HL-60 (cell line): Measurements from ENCODE around the gene USB1.
A peak's percentile ranks its signal among the peaks of the same experiment; 100 is the strongest.

ENCODE experiments used
- DNase-seq, 2 experiments: peaks; one replicate each; pipeline ENCODE4 v3.0.0-alpha.2; 2010 to 2020; ENCODE audit warnings: low read depth in 1 of 2, low spot score in 1 of 2
- H3K27ac ChIP-seq: fragments of 250-450 bp; sonication (Bioruptor Pico); replicated peaks from 2 replicates; pipeline ENCODE4 v1.5.1; 2020; ENCODE audit warnings: mild to moderate bottlenecking, moderate library complexity
- H3K27me3 ChIP-seq: fragments of 250-450 bp; sonication (Bioruptor Pico); 2 replicates; pipeline ENCODE4 v1.5.1; 2021; ENCODE audit warnings: mild to moderate bottlenecking, moderate library complexity; ENCODE audit not compliant: insufficient read depth, poor library complexity, severe bottlenecking
- H3K4me3 ChIP-seq: replicated peaks from 2 replicates; pipeline ENCODE4 v1.5.1; 2011; ENCODE audit warnings: mild to moderate bottlenecking, control low read depth, low read length; ENCODE audit not compliant: insufficient read depth
- GABPA ChIP-seq: IDR thresholded peaks from 2 replicates; pipeline ENCODE4 v1.6.1; 2012; ENCODE audit warnings: low read depth
- POLR2AphosphoS5 ChIP-seq: IDR thresholded peaks from 2 replicates; pipeline ENCODE4 v1.6.1; 2012; ENCODE audit warnings: low read depth
- SPI1 ChIP-seq: IDR thresholded peaks from 2 replicates; pipeline ENCODE4 v1.6.1; 2012; ENCODE audit warnings: low read depth, mild to moderate bottlenecking, borderline replicate concordance
- TF ChIP-seq, protein P1 (sequence below): IDR thresholded peaks from 2 replicates; pipeline ENCODE4 v1.6.1; 2012; ENCODE audit warnings: low read depth; ENCODE audit not compliant: insufficient replicate concordance
- TF ChIP-seq, protein P2 (sequence below): IDR thresholded peaks from one replicate; pipeline ENCODE4 v1.5.1; 2011; ENCODE audit warnings: low read length, control low read depth, inconsistent platforms; ENCODE audit not compliant: insufficient read depth

Gene USB1

DNA sequence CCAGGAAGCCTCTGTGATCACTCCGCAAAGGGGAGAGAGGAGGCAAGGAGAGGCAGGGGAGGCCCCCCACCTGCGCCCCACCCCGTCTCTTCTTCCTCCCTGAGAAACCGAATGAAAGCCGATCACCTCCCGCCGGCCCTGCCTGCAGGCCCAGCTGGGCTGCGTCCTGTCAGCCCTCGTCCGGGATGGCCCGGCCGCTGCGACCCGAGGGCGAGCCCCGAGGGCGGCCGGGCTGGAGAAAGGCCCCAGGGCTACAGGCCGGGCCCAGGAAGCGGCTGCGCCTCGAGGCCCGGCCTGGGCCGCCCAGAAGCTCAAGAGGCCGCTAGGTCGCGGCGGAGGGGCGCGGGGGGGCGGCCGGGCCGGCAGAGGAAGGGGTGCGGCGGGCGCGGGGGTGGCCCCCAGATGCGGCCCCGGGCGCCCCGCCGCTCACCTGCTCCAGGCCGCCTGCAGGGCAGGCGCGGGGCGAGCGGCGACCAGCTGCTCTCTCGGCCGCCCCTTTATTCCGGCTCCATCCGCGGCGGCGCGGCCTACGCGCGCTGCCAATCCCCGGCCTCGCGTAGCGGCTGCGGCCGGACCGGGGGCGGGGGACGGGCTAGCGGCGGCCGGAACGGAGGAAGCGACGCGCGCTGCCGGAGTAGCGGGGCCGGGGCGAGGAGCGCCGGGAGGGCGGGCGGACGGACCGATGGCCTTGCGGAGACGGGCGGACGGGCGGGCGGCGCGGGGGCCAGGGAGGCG is 1.1 kb upstream of the USB1 start, which contains the start of gene ZNF319:
ZNF319 (minus strand) TSS at position 702 of the 735 bp plus-strand sequence. CDS start 2,407 bp downstream, outside the sequence.
- no peaks in the 10 kb centered on the region for H3K27me3 ChIP-seq
- H3K27ac ChIP-seq: peak within 1 kb of the TSS; percentile 79
- peak within 1 kb of the TSS; percentile 85 for H3K4me3 ChIP-seq
- no peak for DNase-seq
- TF ChIP-seq GABPA (no peak), SPI1 (no peak)
- TF ChIP-seq, protein P1, sequence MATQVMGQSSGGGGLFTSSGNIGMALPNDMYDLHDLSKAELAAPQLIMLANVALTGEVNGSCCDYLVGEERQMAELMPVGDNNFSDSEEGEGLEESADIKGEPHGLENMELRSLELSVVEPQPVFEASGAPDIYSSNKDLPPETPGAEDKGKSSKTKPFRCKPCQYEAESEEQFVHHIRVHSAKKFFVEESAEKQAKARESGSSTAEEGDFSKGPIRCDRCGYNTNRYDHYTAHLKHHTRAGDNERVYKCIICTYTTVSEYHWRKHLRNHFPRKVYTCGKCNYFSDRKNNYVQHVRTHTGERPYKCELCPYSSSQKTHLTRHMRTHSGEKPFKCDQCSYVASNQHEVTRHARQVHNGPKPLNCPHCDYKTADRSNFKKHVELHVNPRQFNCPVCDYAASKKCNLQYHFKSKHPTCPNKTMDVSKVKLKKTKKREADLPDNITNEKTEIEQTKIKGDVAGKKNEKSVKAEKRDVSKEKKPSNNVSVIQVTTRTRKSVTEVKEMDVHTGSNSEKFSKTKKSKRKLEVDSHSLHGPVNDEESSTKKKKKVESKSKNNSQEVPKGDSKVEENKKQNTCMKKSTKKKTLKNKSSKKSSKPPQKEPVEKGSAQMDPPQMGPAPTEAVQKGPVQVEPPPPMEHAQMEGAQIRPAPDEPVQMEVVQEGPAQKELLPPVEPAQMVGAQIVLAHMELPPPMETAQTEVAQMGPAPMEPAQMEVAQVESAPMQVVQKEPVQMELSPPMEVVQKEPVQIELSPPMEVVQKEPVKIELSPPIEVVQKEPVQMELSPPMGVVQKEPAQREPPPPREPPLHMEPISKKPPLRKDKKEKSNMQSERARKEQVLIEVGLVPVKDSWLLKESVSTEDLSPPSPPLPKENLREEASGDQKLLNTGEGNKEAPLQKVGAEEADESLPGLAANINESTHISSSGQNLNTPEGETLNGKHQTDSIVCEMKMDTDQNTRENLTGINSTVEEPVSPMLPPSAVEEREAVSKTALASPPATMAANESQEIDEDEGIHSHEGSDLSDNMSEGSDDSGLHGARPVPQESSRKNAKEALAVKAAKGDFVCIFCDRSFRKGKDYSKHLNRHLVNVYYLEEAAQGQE: no peak
- TF ChIP-seq, protein P2, sequence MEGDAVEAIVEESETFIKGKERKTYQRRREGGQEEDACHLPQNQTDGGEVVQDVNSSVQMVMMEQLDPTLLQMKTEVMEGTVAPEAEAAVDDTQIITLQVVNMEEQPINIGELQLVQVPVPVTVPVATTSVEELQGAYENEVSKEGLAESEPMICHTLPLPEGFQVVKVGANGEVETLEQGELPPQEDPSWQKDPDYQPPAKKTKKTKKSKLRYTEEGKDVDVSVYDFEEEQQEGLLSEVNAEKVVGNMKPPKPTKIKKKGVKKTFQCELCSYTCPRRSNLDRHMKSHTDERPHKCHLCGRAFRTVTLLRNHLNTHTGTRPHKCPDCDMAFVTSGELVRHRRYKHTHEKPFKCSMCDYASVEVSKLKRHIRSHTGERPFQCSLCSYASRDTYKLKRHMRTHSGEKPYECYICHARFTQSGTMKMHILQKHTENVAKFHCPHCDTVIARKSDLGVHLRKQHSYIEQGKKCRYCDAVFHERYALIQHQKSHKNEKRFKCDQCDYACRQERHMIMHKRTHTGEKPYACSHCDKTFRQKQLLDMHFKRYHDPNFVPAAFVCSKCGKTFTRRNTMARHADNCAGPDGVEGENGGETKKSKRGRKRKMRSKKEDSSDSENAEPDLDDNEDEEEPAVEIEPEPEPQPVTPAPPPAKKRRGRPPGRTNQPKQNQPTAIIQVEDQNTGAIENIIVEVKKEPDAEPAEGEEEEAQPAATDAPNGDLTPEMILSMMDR: no peak

- TF ChIP-seq, protein P2: no peak
- Histone ChIP-seq H3K27ac (peak overlapping the region; percentile 79; the same call in 1 of the 2 replicates), H3K27me3 (no peaks in the 10 kb centered on the region), H3K4me3 (peak overlapping the region; percentile 85)
- no peak for DNase-seq
Measured at GRCh38 chr16:58001781-58002415, 691 bp downstream of the USB1 start.

DNA sequence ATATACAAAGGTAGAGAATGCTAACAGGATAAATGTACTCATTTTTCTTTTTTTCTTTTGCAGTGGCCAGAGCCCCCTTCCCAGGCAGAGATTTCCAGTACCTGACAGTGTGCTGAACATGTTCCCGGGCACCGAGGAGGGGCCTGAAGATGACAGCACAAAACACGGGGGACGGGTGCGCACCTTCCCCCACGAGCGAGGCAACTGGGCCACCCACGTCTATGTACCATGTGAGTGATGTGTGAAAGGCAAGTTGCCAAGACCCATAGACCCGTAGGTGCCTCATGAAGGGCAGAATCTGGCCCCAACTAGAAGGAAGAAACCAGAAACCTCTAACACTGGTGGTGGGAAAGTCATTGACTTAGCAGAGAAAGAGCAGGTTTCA is 1.2 kb downstream of the USB1 start:
- TF ChIP-seq, protein P1: no peak
- TF ChIP-seq SPI1 (no peak), GABPA (no peak), POLR2AphosphoS5 (no peak)
- TF ChIP-seq, protein P2: no peak
- Histone ChIP-seq H3K4me3 (no peak overlapping the region), H3K27ac (no peak overlapping the region)

More for the DNA sequence above, 1.2 kb downstream of the USB1 start:
- DNase-seq: no peak
- H3K27me3 ChIP-seq: no peaks in the 10 kb centered on the region
